Cerebellar nuclear complex (tissue), 1 donor: ENCODE measurements around the gene MEF2D.
A peak's percentile ranks its signal among the peaks of the same experiment; 100 is the strongest.

ENCODE experiments used
- DNase-seq, 2 experiments: peaks; one replicate each; lab custom pipeline; 2025; lab: John Stamatoyannopoulos, UW

The MEF2D gene

GRCh38 chr1:156428746-156429288 lies 71.8 kb downstream of the MEF2D start:
- no peak for DNase-seq

GRCh38 chr1:156427957-156428356 lies 72.6 kb downstream of the MEF2D start:
- no peak for DNase-seq

- DNase-seq = no peak
These were observed 74.6 kb downstream of the MEF2D start for GRCh38 chr1:156425943-156426342.

- DNase-seq = no peak
These were observed 75.7 kb downstream of the MEF2D start for GRCh38 chr1:156424806-156425432.

GRCh38 chr1:156423422-156424352 lies 76.9 kb downstream of the MEF2D start:
- no peak for DNase-seq

GRCh38 chr1:156422602-156423091 lies 77.9 kb downstream of the MEF2D start:
- no peak for DNase-seq

GRCh38 chr1:156421939-156422601 lies 78.5 kb downstream of the MEF2D start:
- DNase-seq = no peak

- DNase-seq = peak in 1 of 2 experiments; percentile 72
These were observed 79.3 kb downstream of the MEF2D start for GRCh38 chr1:156421062-156421938.

GRCh38 chr1:156420205-156421061 lies 80.1 kb downstream of the MEF2D start:
- DNase-seq = no peak

GRCh38 chr1:156419854-156420204 lies 80.7 kb downstream of the MEF2D start:
- no peak for DNase-seq

- DNase-seq = no peak
These were observed 82.0 kb downstream of the MEF2D start for GRCh38 chr1:156418416-156419070.

GRCh38 chr1:156417401-156418020 lies 83.1 kb downstream of the MEF2D start:
- DNase-seq = no peak

- no peak for DNase-seq
These were observed 83.6 kb downstream of the MEF2D start for GRCh38 chr1:156416993-156417392.

- DNase-seq = no peak
These were observed 86.0 kb downstream of the MEF2D start for GRCh38 chr1:156414461-156415064.
